ENCODE results near the gene MEG3. TPM values are rescaled to one million over a fixed set of nuclear protein-coding genes. Genes with fewer than 3 reads are reported as not detected.

The MEG3 gene
- total and polyA plus RNA-seq, 2 experiments from 2014 or later, result not detected

- no peaks in the 10 kb centered on the region for H3K79me2 ChIP-seq (replicated peaks; ENCODE audit: insufficient read depth)
- H3K9me3 Mint-ChIP-seq, result no peaks in the 10 kb centered on the region
- H3K4me1 Mint-ChIP-seq, result peaks cover 24% of the 10 kb centered on the region
- H3K27ac ChIP-seq (ENCODE audit: low read depth), result no peak overlapping the region
- H3K36me3 Mint-ChIP-seq (ENCODE audit: low read depth), result no peaks in the 10 kb centered on the region
- no peaks in the 10 kb centered on the region for H3F3A ChIP-seq (replicated peaks; ENCODE audit: low read depth)
- H3K27ac Mint-ChIP-seq, result no peak overlapping the region
- no peak overlapping the region for H2AFZ ChIP-seq
- H3K27me3 Mint-ChIP-seq (ENCODE audit: insufficient read depth, low read depth, poor library complexity), result peaks cover 11% of the 10 kb centered on the region
- ATAC-seq, result no peak
- H3K4me2 ChIP-seq, result no peak overlapping the region
- H3K4me3 ChIP-seq, result no peak overlapping the region
- no peak overlapping the region for H3K4me3 Mint-ChIP-seq
- H4K20me1 ChIP-seq (replicated peaks; ENCODE audit: insufficient read depth), result no peaks in the 10 kb centered on the region
- H3K36me3 ChIP-seq (ENCODE audit: insufficient read depth), result no peaks in the 10 kb centered on the region
- H3K9me2 ChIP-seq (ENCODE audit: insufficient read depth), result no peaks in the 10 kb centered on the region
- 0 out of 2 replicates have a peak, but pooled peaks cover 2% of the 10 kb centered on the region for H3K27me3 ChIP-seq (ENCODE audit: insufficient read depth)
- DNase-seq (ENCODE audit: low spot score), result no peak
- H3K4me1 ChIP-seq (ENCODE audit: insufficient read depth), result peaks cover 16% of the 10 kb centered on the region
- TF ChIP-seq EZH2phosphoT487 (IDR thresholded peaks at IDR 0.05; ENCODE audit: unreplicated experiment), result no peak
- TF ChIP-seq CTCF (conservative IDR thresholded peaks at IDR 0.05; ENCODE audit: low read depth in 2 of 2), result no peak
- TF ChIP-seq ZNF114 (CRISPR knock-in tag; IDR thresholded peaks at IDR 0.05), result no peak
- no peak for TF ChIP-seq ZNF462 (CRISPR knock-in tag; IDR thresholded peaks at IDR 0.05)
- TF ChIP-seq JUNB (IDR thresholded peaks at IDR 0.05; ENCODE audit: unreplicated experiment), result no peak
- no peak for TF ChIP-seq CREB1 (CRISPR knock-in tag; IDR thresholded peaks at IDR 0.05; ENCODE audit: low read depth)
- no peak for TF ChIP-seq NANOG (IDR thresholded peaks at IDR 0.05; ENCODE audit: borderline replicate concordance)
- TF ChIP-seq STAT1 (IDR thresholded peaks at IDR 0.05; ENCODE audit: unreplicated experiment), result no peak
- TF ChIP-seq ETS1 (IDR thresholded peaks at IDR 0.05), result no peak
- TF ChIP-seq EZH2 (IDR thresholded peaks at IDR 0.05; ENCODE audit: low read depth, unreplicated experiment), result no peak
- TF ChIP-seq REST (IDR thresholded peaks at IDR 0.05; ENCODE audit: unreplicated experiment), result no peak
- no peak for TF ChIP-seq POLR2AphosphoS5 (IDR thresholded peaks at IDR 0.05; ENCODE audit: low read depth)
- TF ChIP-seq ZNF331 (CRISPR knock-in tag; IDR thresholded peaks at IDR 0.05; ENCODE audit: low read depth), result no peak
These were observed 68.5 kb downstream of the MEG3 start for GRCh38 chr14:100894416-100894815.

Data from GM23338 (cell line).